Neural progenitor cell (in vitro differentiated cells): ENCODE measurements around the gene SIVA1. TPM values are rescaled to one million over a fixed set of nuclear protein-coding genes. Genes with fewer than 3 reads are reported as not detected.

ENCODE experiments used
- DNase-seq: peaks from one replicate; pipeline ENCODE4 v3.0.0-alpha.2; 2016; ENCODE audit warnings: low spot score
- H2AFZ ChIP-seq: fragments of 200-600 bp; sonication (generic); replicated peaks from 2 replicates; pipeline ENCODE4 v1.6.1; 2016; ENCODE audit warnings: antibody characterized with exemption
- H3F3A ChIP-seq: fragments of 200-600 bp; sonication (generic); 2 replicates; pipeline ENCODE4 v1.6.1; 2016; ENCODE audit warnings: antibody characterized with exemption, low read depth
- H3K27ac ChIP-seq: fragments of 200-600 bp; sonication (generic); 2 replicates; pipeline ENCODE4 v1.5.1; 2016; ENCODE audit warnings: mild to moderate bottlenecking
- H3K27me3 ChIP-seq: fragments of 200-600 bp; sonication (generic); 2 replicates; pipeline ENCODE4 v1.6.1; 2016; ENCODE audit warnings: mild to moderate bottlenecking, moderate library complexity
- H3K36me3 ChIP-seq: fragments of 200-600 bp; sonication (generic); 2 replicates; pipeline ENCODE4 v1.5.1; 2016
- H3K4me1 ChIP-seq: fragments of 200-600 bp; sonication (generic); 2 replicates; pipeline ENCODE4 v1.6.1; 2016; ENCODE audit warnings: mixed run types
- H3K4me2 ChIP-seq: fragments of 200-600 bp; sonication (generic); 2 replicates; pipeline ENCODE4 v1.6.1; 2016
- H3K4me3 ChIP-seq: fragments of 200-600 bp; sonication (generic); 2 replicates; pipeline ENCODE4 v1.5.1; 2016
- H3K79me2 ChIP-seq: fragments of 200-600 bp; sonication (generic); 2 replicates; pipeline ENCODE4 v1.6.1; 2016; ENCODE audit warnings: low read depth
- H3K9ac ChIP-seq: fragments of 200-600 bp; sonication (generic); 2 replicates; pipeline ENCODE4 v1.6.1; 2016
- H3K9me3 ChIP-seq: fragments of 200-600 bp; sonication (generic); 2 replicates; pipeline ENCODE4 v1.5.1; 2016; ENCODE audit warnings: low read depth
- H4K20me1 ChIP-seq: fragments of 200-600 bp; sonication (generic); 2 replicates; pipeline ENCODE4 v1.6.1; 2016; ENCODE audit warnings: low read depth
- H3K27ac Mint-ChIP-seq: 3 replicates; pipeline ENCODE4 v1.8.0; 2021; ENCODE audit warnings: mixed read lengths
- H3K27me3 Mint-ChIP-seq: 2 replicates; pipeline ENCODE4 v1.8.0; 2022; ENCODE audit warnings: low read depth, mild to moderate bottlenecking, inconsistent platforms, moderate library complexity, mixed read lengths; ENCODE audit not compliant: insufficient read depth
- H3K36me3 Mint-ChIP-seq: 3 replicates; pipeline ENCODE4 v1.8.0; 2021; ENCODE audit warnings: mixed read lengths
- H3K4me1 Mint-ChIP-seq: 3 replicates; pipeline ENCODE4 v1.8.0; 2021; ENCODE audit warnings: mixed read lengths
- H3K4me3 Mint-ChIP-seq: 3 replicates; pipeline ENCODE4 v1.8.0; 2021; ENCODE audit warnings: mild to moderate bottlenecking, moderate library complexity, mixed read lengths
- H3K9me3 Mint-ChIP-seq: 3 replicates; pipeline ENCODE4 v1.8.0; 2020; ENCODE audit warnings: mixed read lengths
- CTCF ChIP-seq: fragments of 200-600 bp; sonication (generic); IDR thresholded peaks from 2 replicates; pipeline ENCODE4 v1.5.1; 2017; ENCODE audit warnings: antibody characterized with exemption, mild to moderate bottlenecking
- EZH2 ChIP-seq: fragments of 200-600 bp; sonication (generic); IDR thresholded peaks from 2 replicates; pipeline ENCODE4 v1.6.1; 2017; ENCODE audit warnings: antibody characterized with exemption, mild to moderate bottlenecking, moderate library complexity
- EZH2phosphoT487 ChIP-seq: fragments of 200-600 bp; sonication (generic); IDR thresholded peaks from 2 replicates; pipeline ENCODE4 v1.6.1; 2017; ENCODE audit warnings: antibody characterized with exemption
- total RNA-seq: library from RNA; depleted of rRNA; stranded (reverse); fragments of >200 nt; gene quantifications from 2 replicates; pipeline ENCODE4 v1.2.3, GENCODE V29; 2015; ENCODE audit warnings: low replicate concordance

SIVA1 gene
- total RNA-seq, 1 donor from 2014 or later: 139 TPM

DNA sequence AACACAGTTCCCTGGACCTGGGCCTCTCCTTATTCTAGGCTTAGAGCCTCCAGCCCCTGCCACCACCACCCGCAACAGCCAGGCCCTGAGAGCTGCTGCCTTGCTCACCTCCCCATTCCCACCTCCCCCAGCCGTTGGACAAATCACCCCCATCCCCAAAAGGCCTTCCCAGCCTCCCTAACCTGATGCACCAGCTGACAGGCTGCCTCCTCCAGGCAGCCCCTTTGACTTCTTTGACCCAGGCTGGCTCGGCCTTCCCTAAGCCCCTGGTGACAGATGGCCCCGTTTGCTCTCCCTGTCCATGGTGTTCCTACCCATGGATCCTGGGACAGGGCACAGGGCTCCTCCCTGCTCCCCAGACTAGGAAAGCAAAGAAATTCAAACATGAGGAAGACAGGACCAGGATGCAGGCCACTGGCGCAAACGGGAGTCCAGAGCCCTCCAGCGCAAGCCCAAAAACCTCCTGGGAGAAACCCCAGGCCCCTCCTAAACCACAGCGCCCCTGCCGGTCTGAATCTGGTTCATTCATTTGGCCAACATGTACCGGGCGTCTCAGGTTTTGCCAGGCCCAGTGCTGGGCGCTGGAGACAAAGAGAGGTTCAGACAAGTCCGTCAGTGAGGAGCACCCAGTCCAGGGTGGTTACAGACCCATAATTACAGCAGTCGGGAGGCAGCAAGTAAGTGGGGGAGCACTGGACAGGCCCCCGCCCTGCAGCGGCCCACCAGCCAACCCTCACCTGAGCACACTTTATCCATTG is 40.2 kb downstream of the SIVA1 start:
- Mint-ChIP-seq H3K9me3 (no peaks in the 10 kb centered on the region), H3K4me1 (peaks cover 33% of the 10 kb centered on the region), H3K27ac (peak overlapping the region; percentile 83), H3K4me3 (peak overlapping the region; percentile 95), H3K36me3 (peaks cover 2% of the 10 kb centered on the region), H3K27me3 (peaks cover 12% of the 10 kb centered on the region)
- peaks cover 25% of the 10 kb centered on the region for H3F3A ChIP-seq
- peaks cover 36% of the 10 kb centered on the region for H3K79me2 ChIP-seq
- TF ChIP-seq EZH2: no peak
- TF ChIP-seq CTCF: peak; percentile 52
- H3K36me3 ChIP-seq: no peaks in the 10 kb centered on the region
- peak overlapping the region; percentile 95 for H3K4me3 ChIP-seq
- H4K20me1 ChIP-seq: peaks cover 71% of the 10 kb centered on the region
- peaks cover 24% of the 10 kb centered on the region for H3K4me1 ChIP-seq
- H3K27ac ChIP-seq: no peak overlapping the region
- no peak overlapping the region for H3K9ac ChIP-seq
- H3K9me3 ChIP-seq: no peaks in the 10 kb centered on the region
- H2AFZ ChIP-seq: no peak overlapping the region
- H3K4me2 ChIP-seq: peak overlapping the region; percentile 100
- peaks cover 24% of the 10 kb centered on the region for H3K27me3 ChIP-seq
- DNase-seq: peak; percentile 59

DNA sequence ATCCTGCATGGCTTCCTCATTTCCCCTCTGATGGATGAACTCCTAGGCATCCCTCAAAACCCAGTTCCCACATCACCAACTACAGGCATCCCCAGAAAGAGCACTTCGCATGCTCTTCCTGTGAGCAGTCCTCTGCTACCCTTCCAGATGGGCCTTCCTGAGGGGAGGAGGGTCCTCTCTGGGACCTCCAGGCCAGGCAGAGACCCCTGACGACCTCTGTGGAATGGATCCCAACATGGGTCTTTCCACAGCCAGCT is 40.7 kb downstream of the SIVA1 start:
- peaks cover 68% of the 10 kb centered on the region for H4K20me1 ChIP-seq
- peaks cover 2% of the 10 kb centered on the region for H3K36me3 Mint-ChIP-seq
- DNase-seq: no peak

GRCh38 chr14:104794099-104794498 is 41.2 kb downstream of the SIVA1 start:
- Mint-ChIP-seq H3K27ac (peak overlapping the region; percentile 83), H3K9me3 (no peaks in the 10 kb centered on the region), H3K4me3 (peak overlapping the region; percentile 95), H3K36me3 (peaks cover 2% of the 10 kb centered on the region), H3K27me3 (peaks cover 18% of the 10 kb centered on the region), H3K4me1 (peaks cover 36% of the 10 kb centered on the region)
- no peak overlapping the region for H2AFZ ChIP-seq
- H3K4me1 ChIP-seq: peaks cover 24% of the 10 kb centered on the region
- H3K4me2 ChIP-seq: peak overlapping the region; percentile 100
- H3K27me3 ChIP-seq: peaks cover 34% of the 10 kb centered on the region
- peaks cover 63% of the 10 kb centered on the region for H4K20me1 ChIP-seq
- no peak overlapping the region for H3K27ac ChIP-seq
- H3K36me3 ChIP-seq: no peaks in the 10 kb centered on the region
- H3F3A ChIP-seq: peaks cover 29% of the 10 kb centered on the region
- peak; percentile 78 for DNase-seq
- H3K79me2 ChIP-seq: peaks cover 36% of the 10 kb centered on the region
- peak overlapping the region; percentile 60 for H3K9ac ChIP-seq
- no peaks in the 10 kb centered on the region for H3K9me3 ChIP-seq
- no peak for TF ChIP-seq EZH2phosphoT487
- no peak for TF ChIP-seq CTCF
- no peak for TF ChIP-seq EZH2
- H3K4me3 ChIP-seq: peak overlapping the region; percentile 95

More for the DNA sequence above, 40.7 kb downstream of the SIVA1 start:
- Mint-ChIP-seq H3K4me1 (peaks cover 33% of the 10 kb centered on the region), H3K4me3 (peak overlapping the region; percentile 95), H3K27ac (peak overlapping the region; percentile 83), H3K9me3 (no peaks in the 10 kb centered on the region), H3K27me3 (peaks cover 14% of the 10 kb centered on the region)
- Histone ChIP-seq H3K4me3 (peak overlapping the region; percentile 95), H3K9ac (no peak overlapping the region), H3K4me2 (peak overlapping the region; percentile 100), H2AFZ (no peak overlapping the region), H3K79me2 (peaks cover 36% of the 10 kb centered on the region), H3K9me3 (no peaks in the 10 kb centered on the region), H3K4me1 (peaks cover 24% of the 10 kb centered on the region), H3K27ac (no peak overlapping the region), H3K27me3 (peaks cover 29% of the 10 kb centered on the region), H3K36me3 (no peaks in the 10 kb centered on the region), H3F3A (peaks cover 25% of the 10 kb centered on the region)
- TF ChIP-seq EZH2: no peak
- no peak for TF ChIP-seq CTCF
- no peak for TF ChIP-seq EZH2phosphoT487
